Activated naive CD4-positive, alpha-beta T cell treated with anti-CD3 and anti-CD28 coated beads, Interleukin-2, amount 50 U/mL, for 24 hours (primary cell): ENCODE data around the gene ABL2.
A peak's percentile ranks its signal among the peaks of the same experiment; 100 is the strongest.
"Not testable (repeated sequence)": the region's sequence is repeated elsewhere in the genome, so short reads cannot be mapped to it uniquely, and the experiment has no call there.

ENCODE experiments used
- H3K27ac Mint-ChIP-seq: one replicate; pipeline ENCODE4 v1.8.0; 2021; ENCODE audit warnings: mild to moderate bottlenecking, mixed read lengths
- H3K27me3 Mint-ChIP-seq: one replicate; pipeline ENCODE4 v1.8.0; 2021; ENCODE audit warnings: mixed read lengths
- H3K36me3 Mint-ChIP-seq: one replicate; pipeline ENCODE4 v1.8.0; 2021; ENCODE audit warnings: mixed read lengths
- H3K4me1 Mint-ChIP-seq: one replicate; pipeline ENCODE4 v1.8.0; 2021; ENCODE audit warnings: mixed read lengths
- H3K4me3 Mint-ChIP-seq: one replicate; pipeline ENCODE4 v1.8.0; 2021; ENCODE audit warnings: mild to moderate bottlenecking, mixed read lengths
- H3K9me3 Mint-ChIP-seq: one replicate; pipeline ENCODE4 v1.8.0; 2021; ENCODE audit warnings: mixed read lengths

ABL2 gene

DNA sequence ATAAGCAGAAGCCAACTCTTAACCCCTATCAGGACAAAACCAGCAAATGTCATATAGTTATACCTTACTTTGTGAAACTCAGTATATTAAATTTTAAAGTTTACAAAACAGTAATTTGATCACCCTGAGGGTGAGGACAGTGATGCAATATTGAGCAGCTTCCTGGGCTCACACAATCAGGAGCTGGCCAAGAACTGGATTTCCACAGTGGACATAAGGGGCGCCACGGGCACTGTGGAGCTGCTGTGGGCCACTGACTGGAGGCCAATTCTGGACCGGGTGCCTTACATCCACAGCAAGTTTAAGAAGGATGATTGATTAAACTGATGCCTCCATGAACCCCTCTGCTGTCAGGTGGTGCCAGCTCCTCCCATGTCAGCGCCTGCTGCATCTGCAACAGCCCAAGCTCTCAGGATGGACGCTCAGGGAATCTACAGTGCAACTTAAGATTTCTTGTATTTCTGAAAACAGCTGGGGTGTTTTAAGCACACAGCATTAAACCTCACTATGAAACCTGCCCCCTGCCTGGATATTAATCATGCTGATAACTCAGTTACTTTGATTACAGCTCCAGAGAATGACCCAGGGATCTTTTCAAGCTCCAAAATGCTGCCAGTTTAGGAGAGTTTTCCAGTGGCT, 91.7 kb downstream of the ABL2 start:
- Mint-ChIP-seq H3K9me3 (no peaks in the 10 kb centered on the region), H3K4me1 (peaks cover 33% of the 10 kb centered on the region), H3K36me3 (peaks cover 2% of the 10 kb centered on the region), H3K27ac (no peak overlapping the region), H3K4me3 (no peak overlapping the region), H3K27me3 (no peaks in the 10 kb centered on the region)

DNA sequence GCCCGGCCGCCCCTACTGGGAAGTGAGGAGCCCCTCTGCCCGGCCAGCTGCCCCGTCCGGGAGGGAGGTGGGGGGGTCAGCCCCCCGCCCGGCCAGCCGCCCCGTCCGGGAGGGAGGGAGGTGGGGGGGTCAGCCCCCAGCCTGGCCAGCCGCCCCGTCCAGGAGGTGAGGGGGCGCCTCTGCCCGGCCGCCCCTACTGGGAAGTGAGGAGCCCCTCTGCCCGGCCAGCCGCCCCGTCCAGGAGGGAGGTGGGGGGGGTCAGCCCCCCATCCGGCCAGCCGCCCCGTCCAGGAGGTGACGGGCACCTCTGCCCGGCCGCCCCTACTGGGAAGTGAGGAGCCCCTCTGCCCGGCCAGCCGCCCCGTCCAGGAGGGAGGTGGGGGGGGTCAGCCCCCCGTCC, 93.8 kb downstream of the ABL2 start:
- H3K27ac Mint-ChIP-seq, H3K9me3 Mint-ChIP-seq, H3K36me3 Mint-ChIP-seq, H3K27me3 Mint-ChIP-seq, H3K4me3 Mint-ChIP-seq: not testable (repeated sequence)
- H3K4me1 Mint-ChIP-seq: peaks cover 22% of the 10 kb centered on the region

- H3K4me3 Mint-ChIP-seq, H3K36me3 Mint-ChIP-seq: not testable (repeated sequence)
These were observed 94.3 kb downstream of the ABL2 start for GRCh38 chr1:179135168-179135567.

GRCh38 chr1:179129702-179130473, 99.6 kb downstream of the ABL2 start:
- Mint-ChIP-seq H3K4me3 (peak overlapping the region; percentile 62), H3K27ac (peak overlapping the region; percentile 93), H3K9me3 (no peaks in the 10 kb centered on the region), H3K27me3 (no peaks in the 10 kb centered on the region), H3K4me1 (peaks cover 27% of the 10 kb centered on the region), H3K36me3 (peaks cover 3% of the 10 kb centered on the region)

More at GRCh38 chr1:179135168-179135567, 94.3 kb downstream of the ABL2 start:
- H3K4me1 Mint-ChIP-seq: peaks cover 22% of the 10 kb centered on the region
- not testable (repeated sequence) for H3K27me3 Mint-ChIP-seq, H3K9me3 Mint-ChIP-seq, H3K27ac Mint-ChIP-seq

DNA sequence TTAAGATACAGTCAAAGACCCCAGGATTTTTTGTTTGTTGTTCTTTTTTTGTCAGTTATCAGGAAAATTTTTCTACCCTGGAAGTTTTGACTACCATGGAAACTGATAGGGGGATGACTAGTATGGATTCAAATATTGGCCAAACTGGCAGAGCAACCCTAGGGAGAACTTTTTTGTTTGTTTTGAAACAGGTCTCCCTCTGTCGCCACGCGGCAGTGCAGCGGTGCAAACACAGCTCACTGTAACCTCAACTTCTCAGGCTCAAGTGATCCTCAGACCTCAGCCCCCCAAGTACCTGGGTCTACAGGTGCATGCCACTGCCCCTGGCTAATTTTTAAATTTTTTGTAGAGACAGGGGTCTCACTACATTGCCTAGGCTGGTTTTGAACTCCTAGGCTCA, 101.0 kb downstream of the ABL2 start:
- H3K4me3 Mint-ChIP-seq: no peak overlapping the region
- no peaks in the 10 kb centered on the region for H3K27me3 Mint-ChIP-seq
- H3K9me3 Mint-ChIP-seq: no peaks in the 10 kb centered on the region
- H3K27ac Mint-ChIP-seq: peak overlapping the region; percentile 74
- peaks cover 6% of the 10 kb centered on the region for H3K36me3 Mint-ChIP-seq
- peaks cover 27% of the 10 kb centered on the region for H3K4me1 Mint-ChIP-seq

DNA sequence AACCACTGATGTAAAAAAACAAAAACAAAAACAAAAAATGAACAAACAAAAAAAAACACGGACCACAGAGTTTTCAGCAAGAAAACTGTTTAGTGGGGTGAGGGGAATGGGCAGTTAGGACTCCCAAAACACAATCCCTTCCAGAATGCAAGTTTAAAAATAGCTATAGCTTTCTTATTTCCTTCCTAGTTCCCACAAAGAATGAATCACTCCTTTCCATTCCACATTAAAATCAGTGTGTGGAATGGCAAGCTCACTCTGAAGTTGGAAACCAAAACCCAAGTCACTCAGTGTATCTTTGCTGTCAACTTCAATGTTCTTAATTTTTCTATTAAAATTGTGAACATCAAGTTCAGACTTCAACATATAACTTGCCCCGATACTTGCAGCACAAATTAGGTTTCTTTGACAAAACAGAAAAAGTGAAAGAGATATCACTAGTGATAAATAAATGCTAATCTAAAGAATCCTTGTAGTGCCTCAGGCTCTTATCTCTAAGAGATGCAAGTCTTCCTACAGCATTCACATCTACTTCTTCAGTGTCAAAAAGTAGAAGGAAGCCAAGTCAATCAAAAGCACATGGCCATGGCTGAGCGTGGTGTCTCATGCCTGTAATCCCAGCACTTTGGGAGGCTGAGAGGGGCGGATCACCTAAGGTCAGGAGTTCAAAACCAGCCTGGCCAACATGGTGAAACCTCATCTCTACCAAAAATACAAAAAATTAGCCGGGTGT, 102.1 kb downstream of the ABL2 start:
- Mint-ChIP-seq H3K4me3 (no peak overlapping the region), H3K36me3 (peaks cover 6% of the 10 kb centered on the region), H3K27me3 (no peaks in the 10 kb centered on the region), H3K9me3 (no peaks in the 10 kb centered on the region), H3K4me1 (peaks cover 27% of the 10 kb centered on the region), H3K27ac (peak overlapping the region; percentile 84)

- H3K27ac Mint-ChIP-seq: peak overlapping the region; percentile 84
- H3K9me3 Mint-ChIP-seq: no peaks in the 10 kb centered on the region
- peaks cover 29% of the 10 kb centered on the region for H3K4me1 Mint-ChIP-seq
- peaks cover 6% of the 10 kb centered on the region for H3K36me3 Mint-ChIP-seq
- no peak overlapping the region for H3K4me3 Mint-ChIP-seq
- no peaks in the 10 kb centered on the region for H3K27me3 Mint-ChIP-seq
These were observed 103.0 kb downstream of the ABL2 start for GRCh38 chr1:179126338-179127060.

DNA sequence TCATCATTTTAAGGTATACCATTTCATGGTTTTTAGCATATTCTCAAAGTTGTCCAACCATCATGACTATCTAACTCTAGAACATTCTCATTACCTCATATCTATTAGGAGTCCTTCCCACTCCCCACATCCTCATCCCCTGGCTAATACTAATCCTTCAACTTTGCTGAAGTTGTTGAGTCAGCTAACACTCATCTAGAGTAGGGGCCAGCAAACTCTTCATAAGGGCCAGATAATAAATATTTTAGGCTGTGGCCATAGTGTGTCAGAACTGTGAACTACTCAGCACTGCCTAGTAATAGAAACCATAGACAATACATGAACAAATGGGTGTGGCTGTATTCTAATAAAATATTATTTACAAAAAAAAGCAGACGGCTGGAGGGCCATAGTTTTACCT, 104.6 kb downstream of the ABL2 start:
- Mint-ChIP-seq H3K27me3 (no peaks in the 10 kb centered on the region), H3K36me3 (peaks cover 6% of the 10 kb centered on the region), H3K27ac (no peak overlapping the region), H3K4me3 (no peak overlapping the region), H3K9me3 (no peaks in the 10 kb centered on the region), H3K4me1 (peaks cover 22% of the 10 kb centered on the region)

DNA sequence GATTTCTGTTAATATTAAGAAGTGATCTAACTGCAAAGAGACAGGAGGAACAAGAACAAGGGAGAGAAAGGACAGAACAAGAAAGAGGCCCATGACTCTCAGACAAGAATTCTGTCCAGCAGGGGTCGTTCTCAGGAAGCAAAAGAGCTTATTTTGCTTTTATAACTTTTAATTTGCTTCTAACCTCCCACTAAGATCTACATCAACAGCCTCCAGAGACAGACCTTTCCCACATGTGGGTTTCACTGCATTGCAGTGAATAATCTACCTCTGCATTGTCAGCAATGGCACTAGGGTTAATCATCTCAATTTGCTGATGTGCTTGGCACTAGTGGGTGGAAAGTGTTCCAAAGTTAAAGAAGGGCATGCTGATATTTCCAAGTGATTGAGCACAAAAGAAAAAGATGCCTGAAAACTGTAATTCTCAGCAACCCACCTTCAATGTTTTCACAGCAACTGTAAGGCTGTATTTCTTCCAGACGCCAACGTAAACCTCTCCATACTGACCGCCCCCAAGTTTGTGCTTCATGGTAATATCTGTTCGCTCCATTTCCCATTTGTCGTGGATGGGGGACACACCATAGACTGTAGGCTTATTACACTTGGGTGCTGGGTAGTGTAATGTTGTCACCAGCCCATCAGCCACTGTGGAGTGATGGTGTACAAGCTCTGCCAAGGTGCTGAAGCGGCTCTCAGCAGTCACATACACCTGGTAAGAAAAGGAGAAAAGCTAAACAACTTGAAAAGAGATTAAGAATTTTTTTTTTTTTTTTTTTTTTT, 108.1 kb downstream of the ABL2 start:
- Mint-ChIP-seq H3K27me3 (no peaks in the 10 kb centered on the region), H3K27ac (no peak overlapping the region), H3K4me3 (no peak overlapping the region), H3K36me3 (peaks cover 7% of the 10 kb centered on the region), H3K4me1 (peaks cover 9% of the 10 kb centered on the region), H3K9me3 (no peaks in the 10 kb centered on the region)

DNA sequence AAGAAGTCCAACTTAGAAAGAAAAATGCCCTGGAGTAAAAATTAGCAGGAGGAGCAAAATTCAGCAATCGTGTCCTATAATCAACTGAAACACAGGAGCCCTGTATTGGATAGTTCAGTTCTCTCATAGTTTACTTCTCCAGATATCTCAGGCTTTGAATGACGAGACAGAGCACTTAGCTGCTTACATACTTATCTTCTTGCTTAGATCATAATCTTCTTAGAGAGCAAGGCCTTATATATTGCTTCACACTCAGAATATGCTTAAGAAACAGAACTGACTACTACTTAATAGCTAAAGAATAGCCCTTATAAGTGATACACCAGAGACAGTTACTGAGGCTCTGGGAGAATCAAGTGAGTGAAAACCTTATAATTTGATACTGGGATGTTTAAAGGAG, 108.7 kb downstream of the ABL2 start:
- no peak overlapping the region for H3K27ac Mint-ChIP-seq
- peaks cover 9% of the 10 kb centered on the region for H3K4me1 Mint-ChIP-seq
- no peak overlapping the region for H3K4me3 Mint-ChIP-seq
- no peaks in the 10 kb centered on the region for H3K27me3 Mint-ChIP-seq
- peaks cover 9% of the 10 kb centered on the region for H3K36me3 Mint-ChIP-seq
- no peaks in the 10 kb centered on the region for H3K9me3 Mint-ChIP-seq

DNA sequence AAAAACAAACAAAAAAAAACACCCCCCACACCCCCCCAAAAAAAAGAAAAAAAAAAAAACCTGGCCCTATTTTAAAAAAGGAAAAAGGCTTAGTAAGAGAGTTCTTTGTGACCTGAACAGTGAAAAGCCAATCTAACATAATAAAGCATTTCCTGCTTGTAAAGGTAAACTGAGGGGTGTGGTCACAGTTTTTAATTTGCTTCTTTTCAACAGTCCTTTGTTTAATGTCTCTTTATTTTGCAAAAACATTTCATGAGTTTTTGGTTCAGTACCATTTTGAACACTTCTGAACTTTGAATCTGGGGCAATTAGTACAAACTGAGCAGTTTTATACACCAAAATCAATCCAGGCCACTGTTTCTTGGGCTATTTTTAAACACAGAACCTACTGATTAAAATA, 110.0 kb downstream of the ABL2 start:
- peaks cover 5% of the 10 kb centered on the region for H3K36me3 Mint-ChIP-seq

DNA sequence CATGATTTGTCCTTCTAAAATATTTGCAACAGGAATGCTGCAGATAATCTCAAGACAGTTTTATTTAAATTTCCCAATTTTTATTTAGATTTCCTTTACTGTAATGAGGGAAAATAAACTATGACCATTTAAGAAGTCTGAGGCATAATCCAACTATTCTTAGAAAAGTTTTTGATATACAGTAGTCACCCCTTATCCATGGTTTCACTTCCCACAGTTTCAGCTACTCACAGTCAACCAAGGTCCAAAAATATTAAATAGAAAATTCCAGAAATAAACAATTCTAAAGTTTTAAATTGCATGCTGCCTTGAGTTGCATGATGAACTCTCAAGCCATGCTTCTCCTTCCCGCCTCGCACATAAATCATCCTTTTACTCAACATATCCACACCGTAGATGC, 114.3 kb downstream of the ABL2 start:
- Mint-ChIP-seq H3K9me3 (no peaks in the 10 kb centered on the region), H3K4me1 (no peaks in the 10 kb centered on the region), H3K27ac (no peak overlapping the region), H3K36me3 (peaks cover 10% of the 10 kb centered on the region), H3K4me3 (no peak overlapping the region), H3K27me3 (no peaks in the 10 kb centered on the region)

More for the DNA sequence above, 110.0 kb downstream of the ABL2 start:
- no peak overlapping the region for H3K4me3 Mint-ChIP-seq
- H3K27ac Mint-ChIP-seq: no peak overlapping the region
- no peaks in the 10 kb centered on the region for H3K27me3 Mint-ChIP-seq
- no peaks in the 10 kb centered on the region for H3K9me3 Mint-ChIP-seq
- peaks cover 9% of the 10 kb centered on the region for H3K4me1 Mint-ChIP-seq

DNA sequence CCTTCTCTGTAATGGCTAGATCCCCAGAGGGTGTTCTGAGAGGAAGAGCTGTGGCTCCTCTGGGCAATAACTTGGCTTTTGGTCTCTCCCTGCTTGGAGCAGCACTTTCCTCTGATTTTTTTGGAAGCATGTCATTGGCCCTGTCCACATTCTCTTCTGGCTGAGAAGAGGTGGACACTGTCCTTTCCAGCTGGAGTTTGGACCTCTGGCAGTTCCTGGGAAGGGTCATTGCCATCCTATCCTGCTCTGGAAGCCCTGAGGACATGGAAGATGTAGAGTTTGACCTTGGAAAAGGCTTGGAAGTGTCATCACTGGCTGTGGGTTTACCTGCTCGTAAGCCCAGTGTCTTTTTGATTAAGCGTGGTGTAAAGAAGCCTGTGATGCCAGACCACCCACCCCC, 120.8 kb downstream of the ABL2 start:
- H3K36me3 Mint-ChIP-seq: peaks cover 8% of the 10 kb centered on the region
- H3K4me3 Mint-ChIP-seq: no peak overlapping the region
- no peaks in the 10 kb centered on the region for H3K27me3 Mint-ChIP-seq
- H3K27ac Mint-ChIP-seq: no peak overlapping the region
- H3K9me3 Mint-ChIP-seq: no peaks in the 10 kb centered on the region
- no peaks in the 10 kb centered on the region for H3K4me1 Mint-ChIP-seq

DNA sequence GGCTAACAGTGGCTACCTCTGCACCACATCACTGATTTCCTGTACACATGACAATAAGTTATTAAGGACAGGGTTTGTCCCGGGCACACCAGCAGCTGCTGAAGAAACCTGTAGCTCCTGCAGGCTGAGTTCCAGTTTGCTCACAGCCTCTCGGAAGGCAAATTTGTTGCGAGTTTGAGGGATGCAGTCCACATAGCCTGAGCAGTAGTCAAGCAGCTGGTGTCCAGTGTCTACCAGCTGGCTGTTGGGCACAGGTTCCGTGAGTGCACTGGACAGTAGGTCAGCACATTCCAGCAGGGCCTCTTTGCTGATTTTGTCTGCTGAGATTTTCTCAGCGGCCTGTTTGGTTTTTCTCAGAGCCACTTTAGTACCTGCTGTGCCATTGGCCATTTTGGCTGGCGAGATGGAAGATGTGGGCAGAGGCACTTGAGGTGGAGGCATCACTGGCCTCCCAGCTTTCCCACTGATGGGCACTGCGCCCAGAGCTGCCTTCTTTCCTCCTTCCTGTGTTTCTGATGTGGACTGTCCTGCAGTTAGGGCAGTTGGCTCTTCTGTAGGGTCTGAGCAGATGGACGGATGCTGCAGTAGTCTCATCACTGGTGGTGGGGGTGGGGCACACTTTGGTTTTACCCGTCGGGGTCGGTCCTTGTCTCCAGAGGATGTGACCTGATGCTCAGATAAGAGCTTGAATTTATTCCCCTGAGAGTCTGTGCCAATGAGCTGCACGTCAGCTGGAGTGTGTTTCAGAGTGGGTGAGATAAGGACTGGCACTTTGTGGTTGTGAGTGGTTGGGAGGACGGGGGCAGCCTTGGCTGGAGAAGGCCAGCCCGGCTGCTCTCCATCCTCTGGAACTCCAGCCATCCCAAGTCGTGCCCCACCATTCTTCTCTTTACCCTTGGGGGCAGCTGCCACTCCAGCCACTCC, 121.5 kb downstream of the ABL2 start:
- no peaks in the 10 kb centered on the region for H3K9me3 Mint-ChIP-seq
- H3K4me1 Mint-ChIP-seq: no peaks in the 10 kb centered on the region
- peaks cover 8% of the 10 kb centered on the region for H3K36me3 Mint-ChIP-seq
- no peaks in the 10 kb centered on the region for H3K27me3 Mint-ChIP-seq
- H3K27ac Mint-ChIP-seq: no peak overlapping the region
- H3K4me3 Mint-ChIP-seq: no peak overlapping the region
